ENCODE measurements around the gene CAMK2A.

GRCh38 chr5:150189326-150189725 lies 100.2 kb downstream of the CAMK2A start:
- TF ChIP-seq, protein P1, sequence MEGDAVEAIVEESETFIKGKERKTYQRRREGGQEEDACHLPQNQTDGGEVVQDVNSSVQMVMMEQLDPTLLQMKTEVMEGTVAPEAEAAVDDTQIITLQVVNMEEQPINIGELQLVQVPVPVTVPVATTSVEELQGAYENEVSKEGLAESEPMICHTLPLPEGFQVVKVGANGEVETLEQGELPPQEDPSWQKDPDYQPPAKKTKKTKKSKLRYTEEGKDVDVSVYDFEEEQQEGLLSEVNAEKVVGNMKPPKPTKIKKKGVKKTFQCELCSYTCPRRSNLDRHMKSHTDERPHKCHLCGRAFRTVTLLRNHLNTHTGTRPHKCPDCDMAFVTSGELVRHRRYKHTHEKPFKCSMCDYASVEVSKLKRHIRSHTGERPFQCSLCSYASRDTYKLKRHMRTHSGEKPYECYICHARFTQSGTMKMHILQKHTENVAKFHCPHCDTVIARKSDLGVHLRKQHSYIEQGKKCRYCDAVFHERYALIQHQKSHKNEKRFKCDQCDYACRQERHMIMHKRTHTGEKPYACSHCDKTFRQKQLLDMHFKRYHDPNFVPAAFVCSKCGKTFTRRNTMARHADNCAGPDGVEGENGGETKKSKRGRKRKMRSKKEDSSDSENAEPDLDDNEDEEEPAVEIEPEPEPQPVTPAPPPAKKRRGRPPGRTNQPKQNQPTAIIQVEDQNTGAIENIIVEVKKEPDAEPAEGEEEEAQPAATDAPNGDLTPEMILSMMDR (IDR thresholded peaks at IDR 0.05; ENCODE audit: extremely low read depth in 1 of 2, insufficient read depth in 1 of 2, low read depth in 1 of 2, low read length in 2 of 2), result no peak
- no peak for TF ChIP-seq POLR2AphosphoS5 (IDR thresholded peaks at IDR 0.05; ENCODE audit: insufficient read depth, low read depth, low read length)
- no peak for TF ChIP-seq JUN (IDR thresholded peaks at IDR 0.05; ENCODE audit: borderline replicate concordance, insufficient read depth, insufficient read length, low read depth)
- no peak for TF ChIP-seq EZH2 (IDR thresholded peaks at IDR 0.05; ENCODE audit: borderline replicate concordance, low read depth, low read length, severe bottlenecking)
- TF ChIP-seq, protein P2, sequence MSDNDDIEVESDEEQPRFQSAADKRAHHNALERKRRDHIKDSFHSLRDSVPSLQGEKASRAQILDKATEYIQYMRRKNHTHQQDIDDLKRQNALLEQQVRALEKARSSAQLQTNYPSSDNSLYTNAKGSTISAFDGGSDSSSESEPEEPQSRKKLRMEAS (IDR thresholded peaks at IDR 0.05; ENCODE audit: insufficient read depth, insufficient read length), result no peak
- TF ChIP-seq POLR2A (IDR thresholded peaks at IDR 0.05; ENCODE audit: low read depth, low read length), result no peak
- no peak for TF ChIP-seq GATA2 (IDR thresholded peaks at IDR 0.05; ENCODE audit: insufficient read depth, insufficient read length, low read depth, low read length)
- TF ChIP-seq FOS (IDR thresholded peaks at IDR 0.05; ENCODE audit: borderline replicate concordance, insufficient read depth, low read length), result no peak
- no peak for TF ChIP-seq MYC (IDR thresholded peaks at IDR 0.05; ENCODE audit: low read depth, low read length)

All from endothelial cell of umbilical vein (primary cell).